GM12892 (cell line): ENCODE data around the gene GSX1.

Experiments
- POLR2A ChIP-seq: IDR thresholded peaks from 2 replicates; pipeline ENCODE4 v1.6.1; 2011; ENCODE audit warnings: low read depth, low read length, control low read depth
- POLR2AphosphoS5 ChIP-seq: IDR thresholded peaks from 2 replicates; pipeline ENCODE4 v1.6.1; 2011; ENCODE audit warnings: low read depth, low read length, control low read depth

GRCh38 chr13:27790523-27790922, 1.8 kb upstream of the GSX1 start:
- TF ChIP-seq POLR2AphosphoS5 (no peak), POLR2A (no peak)
